ENCODE data around the gene RENBP.

- TF ChIP-seq POLR2A (IDR thresholded peaks at IDR 0.05; ENCODE audit: low read depth, low read length) (no peak), TAF1 (IDR thresholded peaks at IDR 0.05; ENCODE audit: low read depth, low read length) (no peak), POLR2AphosphoS5 (IDR thresholded peaks at IDR 0.05; ENCODE audit: low read depth, low read length) (no peak), SPI1 (IDR thresholded peaks at IDR 0.05; ENCODE audit: low read depth, low read length) (no peak)
Measured at GRCh38 chrX:153903238-153903980, 41.0 kb downstream of the RENBP start.
